ENCODE data around the gene MAGEH1.

Gene MAGEH1

DNA sequence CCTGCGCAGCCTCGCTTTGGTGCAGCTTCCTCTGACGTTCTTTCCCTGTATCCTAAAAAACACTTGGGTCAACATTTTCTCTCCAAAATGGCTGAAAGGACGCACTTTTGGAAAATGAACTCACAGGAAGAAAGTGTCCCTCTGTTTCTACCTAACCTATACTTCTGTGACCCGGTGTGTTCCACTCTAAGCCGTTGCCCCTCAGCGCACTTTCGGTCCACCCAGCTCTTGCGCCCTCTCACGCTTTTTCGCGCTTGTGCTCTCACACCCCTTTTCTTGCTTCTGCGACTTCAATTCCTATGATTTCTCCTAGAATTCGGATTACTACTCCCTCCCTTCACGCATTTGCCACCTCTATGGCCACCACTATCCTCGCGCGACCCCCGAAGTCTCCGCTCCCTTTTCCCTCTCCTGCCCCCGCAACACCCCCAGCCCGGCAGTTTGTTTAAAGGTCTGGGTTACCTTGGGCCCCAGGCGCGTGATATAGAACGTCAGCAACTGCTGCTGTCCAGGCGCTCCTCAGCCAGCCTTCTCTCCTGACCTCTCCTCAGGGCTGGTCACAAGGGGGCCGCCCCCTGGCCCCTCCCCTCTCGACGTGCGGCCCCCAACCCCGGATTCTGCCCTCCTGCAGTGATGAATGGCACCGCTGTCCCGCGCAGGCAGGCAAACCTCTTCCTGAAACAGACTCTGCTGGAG lies 37.5 kb downstream of the MAGEH1 start, which contains the start of gene USP51:
USP51 (minus strand) TSS at position 535 of the 696 bp plus-strand sequence. CDS start 909 bp downstream, outside the sequence.
- TF ChIP-seq, protein P1, sequence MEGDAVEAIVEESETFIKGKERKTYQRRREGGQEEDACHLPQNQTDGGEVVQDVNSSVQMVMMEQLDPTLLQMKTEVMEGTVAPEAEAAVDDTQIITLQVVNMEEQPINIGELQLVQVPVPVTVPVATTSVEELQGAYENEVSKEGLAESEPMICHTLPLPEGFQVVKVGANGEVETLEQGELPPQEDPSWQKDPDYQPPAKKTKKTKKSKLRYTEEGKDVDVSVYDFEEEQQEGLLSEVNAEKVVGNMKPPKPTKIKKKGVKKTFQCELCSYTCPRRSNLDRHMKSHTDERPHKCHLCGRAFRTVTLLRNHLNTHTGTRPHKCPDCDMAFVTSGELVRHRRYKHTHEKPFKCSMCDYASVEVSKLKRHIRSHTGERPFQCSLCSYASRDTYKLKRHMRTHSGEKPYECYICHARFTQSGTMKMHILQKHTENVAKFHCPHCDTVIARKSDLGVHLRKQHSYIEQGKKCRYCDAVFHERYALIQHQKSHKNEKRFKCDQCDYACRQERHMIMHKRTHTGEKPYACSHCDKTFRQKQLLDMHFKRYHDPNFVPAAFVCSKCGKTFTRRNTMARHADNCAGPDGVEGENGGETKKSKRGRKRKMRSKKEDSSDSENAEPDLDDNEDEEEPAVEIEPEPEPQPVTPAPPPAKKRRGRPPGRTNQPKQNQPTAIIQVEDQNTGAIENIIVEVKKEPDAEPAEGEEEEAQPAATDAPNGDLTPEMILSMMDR (IDR thresholded peaks at IDR 0.05), result no peak
- H3K4me3 ChIP-seq, result peak within 1 kb of the TSS; percentile 74
- H3K27ac ChIP-seq, result peak within 1 kb of the TSS; percentile 92 to 96
- DNase-seq (ENCODE audit: low spot score), result peak; percentile 75

DNA sequence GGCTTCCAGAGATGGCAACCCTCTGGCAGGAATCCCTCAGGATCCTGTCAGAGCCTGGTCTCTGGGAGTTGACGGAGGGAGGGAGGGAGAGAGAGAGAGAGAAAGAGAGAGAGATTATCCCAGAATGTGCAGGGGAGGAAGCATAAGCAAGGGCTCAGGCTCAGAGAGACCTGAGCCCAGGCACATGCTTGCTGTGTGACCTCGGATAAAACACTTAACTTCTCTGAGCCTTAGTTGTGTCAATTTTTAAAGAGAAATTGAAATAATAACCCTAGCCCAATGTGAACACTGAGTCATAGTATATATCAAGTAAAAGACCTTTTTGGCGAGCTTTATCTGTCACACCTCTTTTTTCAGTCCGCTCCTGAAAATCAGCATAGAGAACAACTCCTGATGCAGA lies 38.2 kb downstream of the MAGEH1 start:
- TF ChIP-seq, protein P1 (IDR thresholded peaks at IDR 0.05), result no peak
- DNase-seq (ENCODE audit: low spot score), result no peak

DNA sequence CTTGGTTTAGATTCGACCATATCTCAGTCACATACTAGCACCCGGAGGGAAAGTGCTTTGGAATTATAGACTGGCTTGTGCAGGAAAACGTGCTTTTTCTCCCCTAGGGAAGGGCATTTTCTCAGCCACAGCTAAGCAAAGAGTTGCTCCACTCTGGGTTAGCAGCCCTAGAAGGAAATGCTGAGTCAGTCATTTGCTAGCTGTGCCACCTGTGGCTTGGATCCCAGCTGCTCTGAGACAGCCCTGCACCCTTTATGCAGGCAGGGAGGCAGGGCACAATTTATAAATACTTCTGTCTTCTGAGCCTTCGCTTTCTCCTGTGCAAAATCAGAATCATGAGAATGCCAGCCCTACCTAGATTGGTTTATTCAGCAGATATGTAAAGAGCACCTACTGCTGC lies 39.0 kb downstream of the MAGEH1 start:
- Histone ChIP-seq H3K4me3 (no peak overlapping the region), H3K27ac (no peak overlapping the region)
- DNase-seq (ENCODE audit: low spot score), result no peak
- TF ChIP-seq, protein P1 (IDR thresholded peaks at IDR 0.05), result no peak

More for the DNA sequence above, 38.2 kb downstream of the MAGEH1 start:
- peak overlapping the region; percentile 92 to 96 for H3K27ac ChIP-seq
- H3K4me3 ChIP-seq, result peak overlapping the region; percentile 74
